ENCODE measurements around the gene DFFA.
A peak's percentile ranks its signal among the peaks of the same experiment; 100 is the strongest.
"Not testable (repeated sequence)": the region's sequence is repeated elsewhere in the genome, so short reads cannot be mapped to it uniquely, and the experiment has no call there.

Gene DFFA

GRCh38 chr1:10472220-10473144 lies at the start of gene DFFA:
DFFA (minus strand) TSS chr1:10472529; CDS start chr1:10472458, 71 bp downstream.
- DNase-seq: peak; percentile 78

- DNase-seq: no peak
Observed at GRCh38 chr1:10521537-10522157, 49.3 kb upstream of the DFFA start.

- DNase-seq: no peak
Observed at GRCh38 chr1:10520952-10521351, 48.6 kb upstream of the DFFA start.

GRCh38 chr1:10520497-10520896 lies 48.2 kb upstream of the DFFA start:
- DNase-seq: no peak

- no peak for DNase-seq
Observed at GRCh38 chr1:10519016-10519417, 46.7 kb upstream of the DFFA start.

- DNase-seq: no peak
Observed at GRCh38 chr1:10517677-10517982, 45.3 kb upstream of the DFFA start.

- no peak for DNase-seq
Observed at GRCh38 chr1:10516925-10517676, 44.8 kb upstream of the DFFA start.

GRCh38 chr1:10515976-10516750 lies 43.8 kb upstream of the DFFA start:
- DNase-seq: no peak

- no peak for DNase-seq
Observed at GRCh38 chr1:10515301-10515975, 43.1 kb upstream of the DFFA start.

- DNase-seq: no peak
Observed at GRCh38 chr1:10514490-10515235, 42.3 kb upstream of the DFFA start.

GRCh38 chr1:10513199-10513598 lies 40.9 kb upstream of the DFFA start:
- no peak for DNase-seq

- DNase-seq: no peak
Observed at GRCh38 chr1:10511494-10511885, 39.2 kb upstream of the DFFA start.

GRCh38 chr1:10510520-10511493 lies 38.5 kb upstream of the DFFA start:
- no peak for DNase-seq

GRCh38 chr1:10509809-10510509 lies 37.6 kb upstream of the DFFA start:
- no peak for DNase-seq

GRCh38 chr1:10508511-10508951 lies 36.2 kb upstream of the DFFA start:
- DNase-seq: no peak

GRCh38 chr1:10507111-10507879 lies 35.0 kb upstream of the DFFA start:
- DNase-seq: no peak

GRCh38 chr1:10506677-10507047 lies 34.3 kb upstream of the DFFA start:
- DNase-seq: no peak

- DNase-seq: not testable (repeated sequence)
Observed at GRCh38 chr1:10506046-10506676, 33.8 kb upstream of the DFFA start.
